ENCODE results near the gene CRNN.

DNA sequence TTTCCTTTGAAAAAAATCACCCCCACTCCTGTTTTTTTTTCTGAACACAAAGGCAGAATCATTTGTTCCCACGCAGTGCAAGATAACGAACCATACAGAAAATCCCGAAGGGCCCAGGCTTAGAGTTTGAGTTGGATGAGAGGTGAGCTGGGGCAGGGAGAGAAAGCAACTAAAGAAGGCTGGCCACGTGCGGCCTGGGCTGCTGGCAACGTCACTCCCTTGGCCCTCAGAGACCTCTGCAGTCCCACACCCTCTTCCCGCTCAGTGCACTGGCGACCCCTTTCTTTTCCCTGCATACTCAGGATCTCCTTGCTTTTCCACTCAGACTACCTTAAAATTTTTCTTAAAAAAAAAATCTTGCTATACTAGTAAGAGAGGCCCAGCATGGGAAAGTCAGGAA is 28.2 kb upstream of the CRNN start:
- TF ChIP-seq CTCF (IDR thresholded peaks at IDR 0.05) (no peak), POLR2A (IDR thresholded peaks at IDR 0.05) (no peak)
